Neural progenitor cell (in vitro differentiated cells): ENCODE measurements around the gene XPO5. TPM values are rescaled to one million over a fixed set of nuclear protein-coding genes. Genes with fewer than 3 reads are reported as not detected.
"Not testable (repeated sequence)": the region's sequence is repeated elsewhere in the genome, so short reads cannot be mapped to it uniquely, and the experiment has no call there.

Source experiments
- DNase-seq: peaks from one replicate; pipeline ENCODE4 v3.0.0-alpha.2; 2016; ENCODE audit warnings: low spot score
- H2AFZ ChIP-seq: fragments of 200-600 bp; sonication (generic); replicated peaks from 2 replicates; pipeline ENCODE4 v1.6.1; 2016; ENCODE audit warnings: antibody characterized with exemption
- H3F3A ChIP-seq: fragments of 200-600 bp; sonication (generic); 2 replicates; pipeline ENCODE4 v1.6.1; 2016; ENCODE audit warnings: antibody characterized with exemption, low read depth
- H3K27ac ChIP-seq: fragments of 200-600 bp; sonication (generic); 2 replicates; pipeline ENCODE4 v1.5.1; 2016; ENCODE audit warnings: mild to moderate bottlenecking
- H3K27me3 ChIP-seq: fragments of 200-600 bp; sonication (generic); 2 replicates; pipeline ENCODE4 v1.6.1; 2016; ENCODE audit warnings: mild to moderate bottlenecking, moderate library complexity
- H3K36me3 ChIP-seq: fragments of 200-600 bp; sonication (generic); 2 replicates; pipeline ENCODE4 v1.5.1; 2016
- H3K4me1 ChIP-seq: fragments of 200-600 bp; sonication (generic); 2 replicates; pipeline ENCODE4 v1.6.1; 2016; ENCODE audit warnings: mixed run types
- H3K4me2 ChIP-seq: fragments of 200-600 bp; sonication (generic); 2 replicates; pipeline ENCODE4 v1.6.1; 2016
- H3K4me3 ChIP-seq: fragments of 200-600 bp; sonication (generic); 2 replicates; pipeline ENCODE4 v1.5.1; 2016
- H3K79me2 ChIP-seq: fragments of 200-600 bp; sonication (generic); 2 replicates; pipeline ENCODE4 v1.6.1; 2016; ENCODE audit warnings: low read depth
- H3K9ac ChIP-seq: fragments of 200-600 bp; sonication (generic); 2 replicates; pipeline ENCODE4 v1.6.1; 2016
- H3K9me3 ChIP-seq: fragments of 200-600 bp; sonication (generic); 2 replicates; pipeline ENCODE4 v1.5.1; 2016; ENCODE audit warnings: low read depth
- H4K20me1 ChIP-seq: fragments of 200-600 bp; sonication (generic); 2 replicates; pipeline ENCODE4 v1.6.1; 2016; ENCODE audit warnings: low read depth
- H3K27ac Mint-ChIP-seq: 3 replicates; pipeline ENCODE4 v1.8.0; 2021; ENCODE audit warnings: mixed read lengths
- H3K27me3 Mint-ChIP-seq: 2 replicates; pipeline ENCODE4 v1.8.0; 2022; ENCODE audit warnings: low read depth, mild to moderate bottlenecking, inconsistent platforms, moderate library complexity, mixed read lengths; ENCODE audit not compliant: insufficient read depth
- H3K36me3 Mint-ChIP-seq: 3 replicates; pipeline ENCODE4 v1.8.0; 2021; ENCODE audit warnings: mixed read lengths
- H3K4me1 Mint-ChIP-seq: 3 replicates; pipeline ENCODE4 v1.8.0; 2021; ENCODE audit warnings: mixed read lengths
- H3K4me3 Mint-ChIP-seq: 3 replicates; pipeline ENCODE4 v1.8.0; 2021; ENCODE audit warnings: mild to moderate bottlenecking, moderate library complexity, mixed read lengths
- H3K9me3 Mint-ChIP-seq: 3 replicates; pipeline ENCODE4 v1.8.0; 2020; ENCODE audit warnings: mixed read lengths
- EZH2 ChIP-seq: fragments of 200-600 bp; sonication (generic); IDR thresholded peaks from 2 replicates; pipeline ENCODE4 v1.6.1; 2017; ENCODE audit warnings: antibody characterized with exemption, mild to moderate bottlenecking, moderate library complexity
- EZH2phosphoT487 ChIP-seq: fragments of 200-600 bp; sonication (generic); IDR thresholded peaks from 2 replicates; pipeline ENCODE4 v1.6.1; 2017; ENCODE audit warnings: antibody characterized with exemption
- total RNA-seq: library from RNA; depleted of rRNA; stranded (reverse); fragments of >200 nt; gene quantifications from 2 replicates; pipeline ENCODE4 v1.2.3, GENCODE V29; 2015; ENCODE audit warnings: low replicate concordance
- TF ChIP-seq, protein P1 (sequence below): fragments of 200-600 bp; sonication (generic); IDR thresholded peaks from 2 replicates; pipeline ENCODE4 v1.5.1; 2017; ENCODE audit warnings: antibody characterized with exemption, mild to moderate bottlenecking

The XPO5 gene
- total RNA-seq, 1 donor from 2014 or later, result 65.0 TPM

DNA sequence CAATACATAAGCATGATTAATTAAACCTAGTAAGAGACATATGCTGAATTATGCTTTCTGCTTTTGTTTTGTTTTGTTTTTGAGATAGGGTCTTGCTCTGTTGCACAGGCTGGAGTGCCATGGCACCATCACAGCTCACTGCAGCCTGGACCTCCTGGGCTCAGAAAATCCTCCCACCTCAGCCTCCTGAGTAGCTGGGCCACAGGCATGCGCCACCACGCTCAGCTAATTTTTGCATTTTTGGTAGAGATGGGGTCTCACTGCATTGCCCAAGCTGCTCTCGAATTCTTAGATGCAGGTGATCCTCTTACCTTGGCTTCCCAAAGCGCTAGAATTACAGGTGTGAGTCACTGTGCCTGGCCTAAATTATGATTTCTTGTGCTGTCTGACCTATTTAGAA, 3.8 kb downstream of the XPO5 start:
- Histone ChIP-seq H3K9me3 (no peaks in the 10 kb centered on the region), H3K9ac (no peak overlapping the region), H3K4me1 (peaks cover 10% of the 10 kb centered on the region), H3F3A (peaks cover 20% of the 10 kb centered on the region), H3K27ac (no peak overlapping the region), H2AFZ (no peak overlapping the region), H3K27me3 (no peaks in the 10 kb centered on the region), H4K20me1 (peaks cover 12% of the 10 kb centered on the region), H3K4me2 (no peak overlapping the region), H3K79me2 (peaks cover 53% of the 10 kb centered on the region), H3K4me3 (no peak overlapping the region), H3K36me3 (peaks cover 26% of the 10 kb centered on the region)
- TF ChIP-seq, protein P1, sequence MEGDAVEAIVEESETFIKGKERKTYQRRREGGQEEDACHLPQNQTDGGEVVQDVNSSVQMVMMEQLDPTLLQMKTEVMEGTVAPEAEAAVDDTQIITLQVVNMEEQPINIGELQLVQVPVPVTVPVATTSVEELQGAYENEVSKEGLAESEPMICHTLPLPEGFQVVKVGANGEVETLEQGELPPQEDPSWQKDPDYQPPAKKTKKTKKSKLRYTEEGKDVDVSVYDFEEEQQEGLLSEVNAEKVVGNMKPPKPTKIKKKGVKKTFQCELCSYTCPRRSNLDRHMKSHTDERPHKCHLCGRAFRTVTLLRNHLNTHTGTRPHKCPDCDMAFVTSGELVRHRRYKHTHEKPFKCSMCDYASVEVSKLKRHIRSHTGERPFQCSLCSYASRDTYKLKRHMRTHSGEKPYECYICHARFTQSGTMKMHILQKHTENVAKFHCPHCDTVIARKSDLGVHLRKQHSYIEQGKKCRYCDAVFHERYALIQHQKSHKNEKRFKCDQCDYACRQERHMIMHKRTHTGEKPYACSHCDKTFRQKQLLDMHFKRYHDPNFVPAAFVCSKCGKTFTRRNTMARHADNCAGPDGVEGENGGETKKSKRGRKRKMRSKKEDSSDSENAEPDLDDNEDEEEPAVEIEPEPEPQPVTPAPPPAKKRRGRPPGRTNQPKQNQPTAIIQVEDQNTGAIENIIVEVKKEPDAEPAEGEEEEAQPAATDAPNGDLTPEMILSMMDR, result no peak
- TF ChIP-seq EZH2phosphoT487 (no peak), EZH2 (no peak)
- DNase-seq, result no peak
- Mint-ChIP-seq H3K27me3 (no peaks in the 10 kb centered on the region), H3K4me3 (no peak overlapping the region), H3K9me3 (no peaks in the 10 kb centered on the region), H3K36me3 (peaks cover 18% of the 10 kb centered on the region), H3K4me1 (peaks cover 15% of the 10 kb centered on the region), H3K27ac (no peak overlapping the region)

DNA sequence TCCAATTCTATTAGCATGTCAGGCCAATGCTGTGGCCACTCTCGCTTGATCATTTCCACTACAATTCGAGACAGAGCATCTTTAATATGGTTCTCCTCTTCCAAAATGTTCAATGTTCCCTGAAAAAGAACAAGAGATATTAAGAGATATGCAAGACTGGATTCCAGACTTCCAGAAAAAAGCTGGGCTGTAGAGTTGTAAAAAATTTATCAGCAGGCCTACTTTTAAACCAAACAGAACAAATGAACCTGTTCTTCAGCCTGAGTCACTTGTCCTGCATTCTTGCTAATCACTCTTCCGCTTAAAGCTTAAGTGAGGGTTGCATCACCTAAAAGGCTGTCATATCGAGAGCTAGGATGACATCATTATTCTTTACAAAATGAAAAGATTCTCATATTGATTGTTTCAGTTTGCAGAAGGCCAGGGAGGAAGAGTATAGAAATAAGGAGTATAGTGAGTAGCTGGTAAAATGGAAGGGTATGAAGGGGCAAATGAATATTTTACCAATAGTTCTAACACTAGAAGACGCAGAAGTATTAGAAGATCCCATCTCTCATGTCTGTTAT, 4.9 kb downstream of the XPO5 start:
- no peaks in the 10 kb centered on the region for H3K9me3 ChIP-seq
- peaks cover 44% of the 10 kb centered on the region for H3K79me2 ChIP-seq
- no peaks in the 10 kb centered on the region for H3K27me3 ChIP-seq
- DNase-seq, result no peak
- Mint-ChIP-seq H3K4me3 (no peak overlapping the region), H3K9me3 (no peaks in the 10 kb centered on the region), H3K27ac (no peak overlapping the region), H3K27me3 (no peaks in the 10 kb centered on the region), H3K4me1 (peaks cover 9% of the 10 kb centered on the region), H3K36me3 (peaks cover 18% of the 10 kb centered on the region)
- peaks cover 9% of the 10 kb centered on the region for H3F3A ChIP-seq
- peaks cover 12% of the 10 kb centered on the region for H4K20me1 ChIP-seq
- H3K9ac ChIP-seq, result no peak overlapping the region
- H3K4me2 ChIP-seq, result no peak overlapping the region
- peaks cover 10% of the 10 kb centered on the region for H3K4me1 ChIP-seq
- H2AFZ ChIP-seq, result no peak overlapping the region
- H3K36me3 ChIP-seq, result peaks cover 26% of the 10 kb centered on the region
- no peak overlapping the region for H3K27ac ChIP-seq
- TF ChIP-seq EZH2phosphoT487 (no peak), EZH2 (no peak)
- TF ChIP-seq, protein P1, result no peak
- no peak overlapping the region for H3K4me3 ChIP-seq

DNA sequence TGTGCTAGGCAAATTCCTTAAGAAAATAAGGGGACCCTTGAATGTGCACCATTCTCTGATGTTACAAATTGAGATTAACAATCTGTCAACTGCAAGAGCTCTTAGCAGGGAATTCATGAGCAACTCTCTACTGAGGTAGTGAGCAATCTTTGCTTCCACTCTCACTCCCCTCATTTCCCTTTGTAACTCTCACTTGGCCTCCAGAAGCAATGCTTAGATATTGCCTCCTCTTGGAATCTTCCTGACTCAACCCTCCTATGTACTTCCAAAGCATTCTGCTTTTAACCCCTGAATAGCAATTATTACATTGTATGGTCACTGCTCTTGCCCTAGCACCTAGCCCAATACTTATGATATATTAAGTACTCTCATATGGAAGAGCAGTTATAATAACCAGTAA, 16.5 kb downstream of the XPO5 start:
- Mint-ChIP-seq H3K36me3 (peaks cover 18% of the 10 kb centered on the region), H3K4me1 (no peaks in the 10 kb centered on the region)
- TF ChIP-seq EZH2, result no peak
- TF ChIP-seq, protein P1, result no peak
- no peak for TF ChIP-seq EZH2phosphoT487

DNA sequence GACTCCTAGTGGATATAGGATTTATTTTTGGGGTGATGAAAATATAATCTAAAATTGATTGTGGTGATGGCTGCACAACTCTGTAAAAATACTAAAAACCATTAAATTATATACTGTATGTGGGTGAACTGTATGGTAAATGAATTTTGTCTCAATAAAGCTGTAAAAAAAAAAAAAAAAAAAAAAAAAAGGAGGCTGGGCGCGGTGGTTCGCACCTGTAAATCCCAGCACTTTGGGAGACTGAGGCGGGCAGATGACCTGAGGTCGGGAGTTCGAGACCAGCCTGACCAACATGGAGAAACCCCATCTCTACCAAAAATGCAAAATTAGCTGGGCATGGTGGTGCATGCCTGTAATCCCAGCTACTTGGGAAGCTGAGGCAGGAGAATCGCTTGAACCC, 18.2 kb downstream of the XPO5 start:
- H3K27ac ChIP-seq, H3K79me2 ChIP-seq, H3F3A ChIP-seq, H3K4me3 Mint-ChIP-seq, H3K9me3 ChIP-seq, H2AFZ ChIP-seq, H3K27ac Mint-ChIP-seq, H3K9me3 Mint-ChIP-seq, H3K27me3 ChIP-seq, H3K27me3 Mint-ChIP-seq, H3K4me2 ChIP-seq, H4K20me1 ChIP-seq, H3K4me1 Mint-ChIP-seq, H3K4me3 ChIP-seq, DNase-seq, H3K4me1 ChIP-seq, H3K9ac ChIP-seq: not testable (repeated sequence)
- H3K36me3 ChIP-seq, result peaks cover 40% of the 10 kb centered on the region
- H3K36me3 Mint-ChIP-seq, result peaks cover 23% of the 10 kb centered on the region

More for the DNA sequence above, 16.5 kb downstream of the XPO5 start:
- H3K36me3 ChIP-seq, result peaks cover 37% of the 10 kb centered on the region
- no peak overlapping the region for H3K4me2 ChIP-seq
- Mint-ChIP-seq H3K27me3 (no peaks in the 10 kb centered on the region), H3K27ac (no peak overlapping the region), H3K4me3 (no peak overlapping the region), H3K9me3 (no peaks in the 10 kb centered on the region)
- H3F3A ChIP-seq, result no peaks in the 10 kb centered on the region
- H2AFZ ChIP-seq, result no peak overlapping the region
- no peaks in the 10 kb centered on the region for H3K4me1 ChIP-seq
- no peaks in the 10 kb centered on the region for H3K79me2 ChIP-seq
- no peak overlapping the region for H3K4me3 ChIP-seq
- no peak for DNase-seq
- H3K27ac ChIP-seq, result no peak overlapping the region
- H4K20me1 ChIP-seq, result no peaks in the 10 kb centered on the region
- no peaks in the 10 kb centered on the region for H3K9me3 ChIP-seq
- H3K27me3 ChIP-seq, result no peaks in the 10 kb centered on the region
- no peak overlapping the region for H3K9ac ChIP-seq
